HAP-1 (cell line): ENCODE data around the gene ST6GAL1.
A peak's percentile ranks its signal among the peaks of the same experiment; 100 is the strongest.

Source experiments
- DNase-seq, 2 experiments: peaks; one replicate each; pipeline ENCODE4 v3.0.0-alpha.2; 2016 to 2020; ENCODE audit warnings: low spot score in 2 of 2
- H3K27me3 ChIP-seq: fragments of 250-450 bp; sonication (Bioruptor Pico); 2 replicates; pipeline ENCODE4 v1.5.1; 2020; ENCODE audit warnings: low read depth, mild to moderate bottlenecking, moderate library complexity
- H3K36me3 ChIP-seq: fragments of 250-450 bp; sonication (Bioruptor Pico); replicated peaks from 2 replicates; pipeline ENCODE4 v1.5.1; 2020; ENCODE audit warnings: mild to moderate bottlenecking
- H3K4me1 ChIP-seq: fragments of 250-450 bp; sonication (Bioruptor Pico); 2 replicates; pipeline ENCODE4 v1.5.1; 2020; ENCODE audit warnings: mild to moderate bottlenecking
- H3K4me3 ChIP-seq: fragments of 250-450 bp; sonication (Bioruptor Pico); 2 replicates; pipeline ENCODE4 v1.5.1; 2020; ENCODE audit warnings: mild to moderate bottlenecking, moderate library complexity
- H3K9me3 ChIP-seq: fragments of 250-450 bp; sonication (Bioruptor Pico); 2 replicates; pipeline ENCODE4 v1.5.1; 2020; ENCODE audit warnings: mild to moderate bottlenecking, moderate library complexity
- in situ Hi-C: fragments of 300-500 bp; cut with MboI; formaldehyde crosslinking; loops from 3 replicates; pipeline ENCODE4 v1.14.3; 2020; ENCODE audit warnings: low sequenced_read_pairs, inconsistent platforms, mixed read lengths

Gene ST6GAL1

GRCh38 chr3:186974824-186975313, 44.5 kb downstream of the ST6GAL1 start:
- no peak for DNase-seq
- H3K4me1 ChIP-seq: no peaks in the 10 kb centered on the region
- peaks cover 68% of the 10 kb centered on the region for H3K36me3 ChIP-seq
- H3K27me3 ChIP-seq: no peaks in the 10 kb centered on the region
- in situ Hi-C loops: no loop called here
- no peak overlapping the region for H3K4me3 ChIP-seq
- no peaks in the 10 kb centered on the region; the same call in 1 of the 2 replicates for H3K9me3 ChIP-seq

GRCh38 chr3:186975726-186976125, 45.4 kb downstream of the ST6GAL1 start:
- no peak for DNase-seq
- in situ Hi-C loops: no loop called here
- no peaks in the 10 kb centered on the region; the same call in 1 of the 2 replicates for H3K9me3 ChIP-seq
- no peak overlapping the region for H3K4me3 ChIP-seq
- peaks cover 67% of the 10 kb centered on the region for H3K36me3 ChIP-seq
- H3K27me3 ChIP-seq: no peaks in the 10 kb centered on the region
- no peaks in the 10 kb centered on the region for H3K4me1 ChIP-seq

GRCh38 chr3:186976837-186977750, 46.8 kb downstream of the ST6GAL1 start:
- Histone ChIP-seq H3K9me3 (no peaks in the 10 kb centered on the region; the same call in 1 of the 2 replicates), H3K4me3 (no peak overlapping the region), H3K4me1 (no peaks in the 10 kb centered on the region), H3K27me3 (no peaks in the 10 kb centered on the region), H3K36me3 (peaks cover 63% of the 10 kb centered on the region)
- in situ Hi-C loops: no loop called here
- no peak for DNase-seq

- H3K27me3 ChIP-seq: no peaks in the 10 kb centered on the region
- peaks cover 57% of the 10 kb centered on the region for H3K36me3 ChIP-seq
- H3K4me3 ChIP-seq: no peak overlapping the region
- in situ Hi-C loops: no loop called here
- DNase-seq: no peak
- H3K9me3 ChIP-seq: no peaks in the 10 kb centered on the region; the same call in 1 of the 2 replicates
- H3K4me1 ChIP-seq: no peaks in the 10 kb centered on the region
Observed at GRCh38 chr3:186978712-186979111, 48.4 kb downstream of the ST6GAL1 start.

- H3K4me1 ChIP-seq: no peaks in the 10 kb centered on the region
- peaks cover 46% of the 10 kb centered on the region for H3K36me3 ChIP-seq
- H3K4me3 ChIP-seq: no peak overlapping the region
- no peaks in the 10 kb centered on the region for H3K27me3 ChIP-seq
- in situ Hi-C loops: no loop called here
- H3K9me3 ChIP-seq: no peaks in the 10 kb centered on the region; the same call in 1 of the 2 replicates
- no peak for DNase-seq
Observed at GRCh38 chr3:186979852-186980251, 49.5 kb downstream of the ST6GAL1 start.

GRCh38 chr3:186980989-186981388, 50.7 kb downstream of the ST6GAL1 start:
- Histone ChIP-seq H3K27me3 (no peaks in the 10 kb centered on the region), H3K9me3 (no peaks in the 10 kb centered on the region), H3K4me3 (no peak overlapping the region), H3K4me1 (no peaks in the 10 kb centered on the region), H3K36me3 (peaks cover 34% of the 10 kb centered on the region)
- DNase-seq: no peak
- in situ Hi-C loops: no loop called here

- Histone ChIP-seq H3K4me1 (no peaks in the 10 kb centered on the region), H3K36me3 (peaks cover 31% of the 10 kb centered on the region), H3K4me3 (no peak overlapping the region), H3K9me3 (no peaks in the 10 kb centered on the region), H3K27me3 (no peaks in the 10 kb centered on the region)
- in situ Hi-C loops: no loop called here
- DNase-seq: no peak
Observed at GRCh38 chr3:186983659-186984058, 53.3 kb downstream of the ST6GAL1 start.

GRCh38 chr3:186984064-186984463, 53.7 kb downstream of the ST6GAL1 start:
- H3K4me1 ChIP-seq: no peaks in the 10 kb centered on the region
- no peak for DNase-seq
- no peaks in the 10 kb centered on the region for H3K27me3 ChIP-seq
- H3K9me3 ChIP-seq: no peaks in the 10 kb centered on the region
- in situ Hi-C loops: no loop called here
- H3K4me3 ChIP-seq: no peak overlapping the region
- peaks cover 30% of the 10 kb centered on the region for H3K36me3 ChIP-seq

GRCh38 chr3:186985661-186986364, 55.5 kb downstream of the ST6GAL1 start:
- in situ Hi-C loops: no loop called here
- DNase-seq: no peak
- Histone ChIP-seq H3K36me3 (peaks cover 25% of the 10 kb centered on the region), H3K4me1 (no peaks in the 10 kb centered on the region), H3K4me3 (no peak overlapping the region), H3K27me3 (no peaks in the 10 kb centered on the region), H3K9me3 (no peaks in the 10 kb centered on the region)

GRCh38 chr3:186986406-186986805, 56.1 kb downstream of the ST6GAL1 start:
- in situ Hi-C loops: no loop called here
- no peaks in the 10 kb centered on the region for H3K27me3 ChIP-seq
- no peaks in the 10 kb centered on the region for H3K4me1 ChIP-seq
- DNase-seq: peak in 1 of 2 experiments; percentile 1
- peaks cover 31% of the 10 kb centered on the region for H3K36me3 ChIP-seq
- H3K9me3 ChIP-seq: no peaks in the 10 kb centered on the region
- no peak overlapping the region for H3K4me3 ChIP-seq

- no peaks in the 10 kb centered on the region for H3K9me3 ChIP-seq
- H3K27me3 ChIP-seq: no peaks in the 10 kb centered on the region
- in situ Hi-C loops: no loop called here
- H3K4me3 ChIP-seq: no peak overlapping the region
- no peak for DNase-seq
- peaks cover 34% of the 10 kb centered on the region for H3K36me3 ChIP-seq
- H3K4me1 ChIP-seq: no peaks in the 10 kb centered on the region
Observed at GRCh38 chr3:186986816-186987215, 56.5 kb downstream of the ST6GAL1 start.

GRCh38 chr3:186988806-186989205, 58.5 kb downstream of the ST6GAL1 start:
- Histone ChIP-seq H3K36me3 (peaks cover 30% of the 10 kb centered on the region), H3K9me3 (no peaks in the 10 kb centered on the region), H3K4me1 (no peaks in the 10 kb centered on the region), H3K4me3 (no peak overlapping the region), H3K27me3 (no peaks in the 10 kb centered on the region)
- no peak for DNase-seq
- in situ Hi-C loops: no loop called here

- in situ Hi-C loops: no loop called here
- H3K36me3 ChIP-seq: peaks cover 30% of the 10 kb centered on the region
- H3K4me1 ChIP-seq: no peaks in the 10 kb centered on the region
- no peaks in the 10 kb centered on the region for H3K27me3 ChIP-seq
- no peak for DNase-seq
- no peaks in the 10 kb centered on the region for H3K9me3 ChIP-seq
- H3K4me3 ChIP-seq: no peak overlapping the region
Observed at GRCh38 chr3:186989429-186989828, 59.1 kb downstream of the ST6GAL1 start.

- Histone ChIP-seq H3K4me1 (no peaks in the 10 kb centered on the region), H3K9me3 (no peaks in the 10 kb centered on the region), H3K27me3 (no peaks in the 10 kb centered on the region), H3K36me3 (peaks cover 30% of the 10 kb centered on the region), H3K4me3 (no peak overlapping the region)
- in situ Hi-C loops: no loop called here
- no peak for DNase-seq
Observed at GRCh38 chr3:186990277-186990676, 60.0 kb downstream of the ST6GAL1 start.
